Measurements from ENCODE around the gene ZDHHC23. TPM values are rescaled to one million over a fixed set of nuclear protein-coding genes. Genes with fewer than 3 reads are reported as not detected.

Gene ZDHHC23
- polyA plus RNA-seq, 3 donors: 0.05 to 0.87 (median 0.28) TPM

GRCh38 chr3:113910966-113911365 lies 36.8 kb upstream of the ZDHHC23 start:
- 100% methylated on average over 2 of the region's 5 CpGs for WGBS (ENCODE audit: insufficient coverage)
- H3K9me3 Mint-ChIP-seq: no peaks in the 10 kb centered on the region
- H3K4me1 Mint-ChIP-seq: peaks cover 4% of the 10 kb centered on the region
- no peaks in the 10 kb centered on the region for H4K20me1 ChIP-seq (ENCODE audit: insufficient read depth, low read length)
- no peak overlapping the region for H3K27ac Mint-ChIP-seq
- H3K79me2 ChIP-seq (ENCODE audit: insufficient read depth, low read length): no peaks in the 10 kb centered on the region
- no peak overlapping the region for H3K4me3 Mint-ChIP-seq
- H3K4me3 ChIP-seq (replicated peaks in 1 of 3; ENCODE audit: low read depth in 2 of 3, low read length in 3 of 3): no peak overlapping the region
- H3K9me3 ChIP-seq (replicated peaks in 1 of 2; ENCODE audit: control insufficient read depth in 1 of 2, insufficient read depth in 1 of 2, low read length in 2 of 2): no peaks in the 10 kb centered on the region
- H3K4me2 ChIP-seq (replicated peaks; ENCODE audit: extremely low read depth, low read length, poor library complexity, severe bottlenecking): no peak overlapping the region
- no peak overlapping the region for H2AFZ ChIP-seq (ENCODE audit: insufficient read depth, low read depth, low read length, poor library complexity, severe bottlenecking)
- no peak overlapping the region for H3K27ac ChIP-seq (ENCODE audit: low read depth in 1 of 2, low read length in 2 of 2)
- intact Hi-C loops (cut with micrococcal nuclease): no loop called here
- H3K4me1 ChIP-seq (ENCODE audit: control insufficient read depth in 1 of 2, insufficient read depth in 2 of 2, low read length in 2 of 2): no peaks in the 10 kb centered on the region
- no peaks in the 10 kb centered on the region for H3K36me3 Mint-ChIP-seq
- no peaks in the 10 kb centered on the region for H3K27me3 Mint-ChIP-seq (ENCODE audit: low read depth in 3 of 3)
- no peaks in the 10 kb centered on the region for H3K27me3 ChIP-seq (ENCODE audit: control insufficient read depth in 2 of 2, insufficient read depth in 2 of 2, low read length in 2 of 2)
- no peaks in the 10 kb centered on the region for H3K36me3 ChIP-seq (replicated peaks in 1 of 2; ENCODE audit: control insufficient read depth in 1 of 2, insufficient read depth in 2 of 2, low read length in 2 of 2)
- no peak for DNase-seq
- TF ChIP-seq CTCF (IDR thresholded peaks at IDR 0.05): no peak
- H3K9ac ChIP-seq (ENCODE audit: insufficient read depth, low read length, poor library complexity, severe bottlenecking): no peak overlapping the region

- H3K36me3 ChIP-seq (replicated peaks in 1 of 2; ENCODE audit: control insufficient read depth in 1 of 2, insufficient read depth in 2 of 2, low read length in 2 of 2): no peaks in the 10 kb centered on the region
- no peaks in the 10 kb centered on the region for H3K79me2 ChIP-seq (ENCODE audit: insufficient read depth, low read length)
- peak overlapping the region in 1 of 2 donors; percentile 21 for H3K4me3 Mint-ChIP-seq
- no peak overlapping the region for H3K27ac Mint-ChIP-seq
- intact Hi-C loops (cut with micrococcal nuclease): no loop called here
- H3K27ac ChIP-seq (ENCODE audit: low read depth in 1 of 2, low read length in 2 of 2): no peak overlapping the region
- DNase-seq: peak in 2 of 3 donors; percentile 12 to 16
- no CpG with 5 or more reads among the region's 3 CpGs for WGBS (ENCODE audit: insufficient coverage)
- H2AFZ ChIP-seq (ENCODE audit: insufficient read depth, low read depth, low read length, poor library complexity, severe bottlenecking): no peak overlapping the region
- no peaks in the 10 kb centered on the region for H4K20me1 ChIP-seq (ENCODE audit: insufficient read depth, low read length)
- H3K9me3 Mint-ChIP-seq: no peaks in the 10 kb centered on the region
- no peaks in the 10 kb centered on the region for H3K4me1 ChIP-seq (ENCODE audit: control insufficient read depth in 1 of 2, insufficient read depth in 2 of 2, low read length in 2 of 2)
- H3K9me3 ChIP-seq (replicated peaks in 1 of 2; ENCODE audit: control insufficient read depth in 1 of 2, insufficient read depth in 1 of 2, low read length in 2 of 2): no peaks in the 10 kb centered on the region
- H3K4me2 ChIP-seq (replicated peaks; ENCODE audit: extremely low read depth, low read length, poor library complexity, severe bottlenecking): no peak overlapping the region
- H3K4me3 ChIP-seq (replicated peaks in 1 of 3; ENCODE audit: low read depth in 2 of 3, low read length in 3 of 3): no peak overlapping the region
- no peaks in the 10 kb centered on the region for H3K36me3 Mint-ChIP-seq
- no peaks in the 10 kb centered on the region for H3K27me3 Mint-ChIP-seq (ENCODE audit: low read depth in 3 of 3)
- H3K9ac ChIP-seq (ENCODE audit: insufficient read depth, low read length, poor library complexity, severe bottlenecking): no peak overlapping the region
- TF ChIP-seq CTCF (IDR thresholded peaks at IDR 0.05): peak; percentile 41
- H3K4me1 Mint-ChIP-seq: peaks cover 4% of the 10 kb centered on the region
- no peaks in the 10 kb centered on the region for H3K27me3 ChIP-seq (ENCODE audit: control insufficient read depth in 2 of 2, insufficient read depth in 2 of 2, low read length in 2 of 2)
Observed at GRCh38 chr3:113912552-113913236, 35.1 kb upstream of the ZDHHC23 start.

Measured in CD14-positive monocyte (primary cell).